PC-3 (cell line): ENCODE measurements around the gene MDH2. TPM values are rescaled to one million over a fixed set of nuclear protein-coding genes. Genes with fewer than 3 reads are reported as not detected.

Experiments
- ATAC-seq: fragments of 200-7000 bp; cut with Tn5 transposase; 2 replicates; pipeline ENCODE4 v1.9.1; 2020; ENCODE audit warnings: mild to moderate bottlenecking, moderate library complexity
- BruUV-seq: library from RNA; stranded (reverse); fragments of 400-500 nt; replicated peaks from 2 replicates; lab custom pipeline; 2021; lab: Mats Ljungman, UMichigan
- CTCF ChIA-PET: fragments of 300-600 bp; sonication (Branson Sonifier 250); formaldehyde crosslinking; loops from one replicate; lab custom pipeline; 2022; ENCODE audit warnings: antibody characterized with exemption; lab: Charles Lee
- POLR2A ChIA-PET: fragments of 300-600 bp; sonication (Branson Sonifier 250); formaldehyde crosslinking; loops from one replicate; lab custom pipeline; 2022; ENCODE audit warnings: antibody characterized with exemption; ENCODE audit not compliant: unreplicated experiment; lab: Charles Lee
- DNase-seq: peaks from one replicate; pipeline ENCODE4 v3.0.0-alpha.2; 2015
- H2AFZ ChIP-seq: fragments of 300-600 bp; sonication (generic); 2 replicates; pipeline ENCODE4 v1.6.0; 2016; ENCODE audit warnings: antibody characterized with exemption, low read length
- H3F3A ChIP-seq: fragments of 300-600 bp; sonication (generic); one replicate; pipeline ENCODE4 v1.6.0; 2017; ENCODE audit warnings: antibody characterized with exemption, low read length, control low read depth, mild to moderate bottlenecking; ENCODE audit not compliant: unreplicated experiment
- H3K27ac ChIP-seq: fragments of 300-600 bp; sonication (generic); 2 replicates; pipeline ENCODE4 v1.5.1; 2016; ENCODE audit warnings: mild to moderate bottlenecking, low read length
- H3K27me3 ChIP-seq: fragments of 300-600 bp; sonication (generic); 2 replicates; pipeline ENCODE4 v1.6.1; 2016; ENCODE audit warnings: low read length, mixed read lengths
- H3K36me3 ChIP-seq: fragments of 300-600 bp; sonication (generic); 2 replicates; pipeline ENCODE4 v1.6.1; 2016; ENCODE audit warnings: low read depth, mixed run types, low read length, mixed read lengths
- H3K4me1 ChIP-seq: fragments of 300-600 bp; sonication (generic); 2 replicates; pipeline ENCODE4 v1.5.1; 2016; ENCODE audit warnings: low read length; ENCODE audit not compliant: insufficient read depth
- H3K4me2 ChIP-seq: fragments of 300-600 bp; sonication (generic); 2 replicates; pipeline ENCODE4 v1.6.0; 2016; ENCODE audit warnings: low read length
- H3K4me3 ChIP-seq: fragments of 300-600 bp; sonication (generic); 2 replicates; pipeline ENCODE4 v1.5.1; 2016; ENCODE audit warnings: mild to moderate bottlenecking, low read length, mixed read lengths
- H3K79me2 ChIP-seq: fragments of 300-600 bp; sonication (generic); 2 replicates; pipeline ENCODE4 v1.6.1; 2017; ENCODE audit warnings: low read length, mixed read lengths
- H3K9ac ChIP-seq: fragments of 300-600 bp; sonication (generic); 2 replicates; pipeline ENCODE4 v1.6.0; 2016; ENCODE audit warnings: mild to moderate bottlenecking, low read length
- H3K9me2 ChIP-seq: fragments of 300-600 bp; sonication (generic); replicated peaks from 2 replicates; pipeline ENCODE4 v1.6.1; 2016; ENCODE audit warnings: mixed run types, low read length, mixed read lengths
- H3K9me3 ChIP-seq: fragments of 300-600 bp; sonication (generic); 2 replicates; pipeline ENCODE4 v1.6.1; 2016; ENCODE audit warnings: low read length, mixed read lengths
- H4K20me1 ChIP-seq: fragments of 300-600 bp; sonication (generic); 2 replicates; pipeline ENCODE4 v1.6.1; 2016; ENCODE audit warnings: low read length, mixed read lengths
- CTCF ChIP-seq: fragments of 300-600 bp; sonication (generic); conservative IDR thresholded peaks from 2 replicates; pipeline ENCODE4 v1.5.1; 2017; ENCODE audit warnings: antibody characterized with exemption, low read depth, mild to moderate bottlenecking, low read length
- EZH2 ChIP-seq: fragments of 300-600 bp; sonication (generic); IDR thresholded peaks from one replicate; pipeline ENCODE4 v1.6.1; 2017; ENCODE audit warnings: antibody characterized with exemption, mild to moderate bottlenecking, low read length; ENCODE audit not compliant: unreplicated experiment
- EZH2phosphoT487 ChIP-seq: fragments of 300-600 bp; sonication (generic); IDR thresholded peaks from 2 replicates; pipeline ENCODE4 v1.6.1; 2018; ENCODE audit warnings: mild to moderate bottlenecking, antibody characterized with exemption, low read length, borderline replicate concordance
- intact Hi-C: fragments of 100-400 bp; cut with micrococcal nuclease; formaldehyde crosslinking; loops from 2 replicates; pipeline ENCODE4 v1.9.0; 2023
- total RNA-seq: library from RNA; depleted of rRNA; stranded (reverse); fragments of >200 nt; gene quantifications from 2 replicates; pipeline ENCODE4 v1.2.3, GENCODE V29; 2014

Gene MDH2
- total RNA-seq, 1 experiment from 2014 or later = 174 TPM

- Histone ChIP-seq H3K79me2 (peaks cover 7% of the 10 kb centered on the region), H3K9ac (no peak overlapping the region), H3K4me3 (no peak overlapping the region), H3K4me1 (no peaks in the 10 kb centered on the region), H2AFZ (no peak overlapping the region), H3K4me2 (no peak overlapping the region), H3K27me3 (no peaks in the 10 kb centered on the region), H3F3A (no peaks in the 10 kb centered on the region), H3K9me2 (no peaks in the 10 kb centered on the region), H4K20me1 (no peaks in the 10 kb centered on the region), H3K9me3 (no peaks in the 10 kb centered on the region), H3K36me3 (peaks cover 73% of the 10 kb centered on the region), H3K27ac (no peak overlapping the region)
- POLR2A ChIA-PET = no interaction called here
- TF ChIP-seq EZH2 = no peak
- no peak for TF ChIP-seq CTCF
- TF ChIP-seq EZH2phosphoT487 = no peak
- intact Hi-C loops = no loop called here
- ATAC-seq = no peak
- CTCF ChIA-PET = no interaction called here
- no peak for DNase-seq
- no TSS peak for BruUV-seq
These were observed 12.9 kb downstream of the MDH2 start for GRCh38 chr7:76060842-76061241.

GRCh38 chr7:76062254-76062653, 14.3 kb downstream of the MDH2 start:
- no peak for ATAC-seq
- Histone ChIP-seq H3K36me3 (peaks cover 74% of the 10 kb centered on the region), H3K79me2 (no peaks in the 10 kb centered on the region; the same call in 1 of the 2 replicates), H3K27me3 (no peaks in the 10 kb centered on the region), H3K4me1 (peaks cover 10% of the 10 kb centered on the region), H2AFZ (no peak overlapping the region), H3K9me3 (no peaks in the 10 kb centered on the region), H3K4me2 (no peak overlapping the region), H3K27ac (no peak overlapping the region), H3F3A (peaks cover 6% of the 10 kb centered on the region), H3K9me2 (no peaks in the 10 kb centered on the region), H4K20me1 (no peaks in the 10 kb centered on the region), H3K4me3 (no peak overlapping the region), H3K9ac (no peak overlapping the region)
- TF ChIP-seq CTCF = no peak
- TF ChIP-seq EZH2phosphoT487 = no peak
- TF ChIP-seq EZH2 = no peak
- intact Hi-C loops = no loop called here
- BruUV-seq = no TSS peak
- ChIA-PET POLR2A (no interaction called here), CTCF (no interaction called here)
- DNase-seq = no peak

- ATAC-seq = no peak
- H3K79me2 ChIP-seq = no peaks in the 10 kb centered on the region
- intact Hi-C loops = no loop called here
- peaks cover 65% of the 10 kb centered on the region for H3K36me3 ChIP-seq
- no TSS peak for BruUV-seq
- no peak overlapping the region for H3K9ac ChIP-seq
- ChIA-PET CTCF (no interaction called here), POLR2A (no interaction called here)
- no peaks in the 10 kb centered on the region for H4K20me1 ChIP-seq
- no peak overlapping the region for H3K27ac ChIP-seq
- no peaks in the 10 kb centered on the region for H3K9me3 ChIP-seq
- no peak for DNase-seq
- no peak overlapping the region for H3K4me3 ChIP-seq
- no peak overlapping the region for H3K4me2 ChIP-seq
- H3K9me2 ChIP-seq = no peaks in the 10 kb centered on the region
- H2AFZ ChIP-seq = no peak overlapping the region
- no peaks in the 10 kb centered on the region for H3K27me3 ChIP-seq
- H3K4me1 ChIP-seq = peaks cover 17% of the 10 kb centered on the region
- TF ChIP-seq CTCF (no peak), EZH2 (no peak), EZH2phosphoT487 (no peak)
- peaks cover 10% of the 10 kb centered on the region for H3F3A ChIP-seq
These were observed 15.2 kb downstream of the MDH2 start for GRCh38 chr7:76063114-76063513.
